Ascending aorta (tissue), 2 donors: Measurements from ENCODE around the gene HOXB3. TPM values are rescaled to one million over a fixed set of nuclear protein-coding genes. Genes with fewer than 3 reads are reported as not detected.

Source experiments
- DNase-seq, 2 donors: peaks; one replicate each; pipeline ENCODE4 v3.0.0-alpha.2; 2019; ENCODE audit warnings: low spot score in 2 of 2
- H3K27ac ChIP-seq, 2 donors: fragments of 200-600 bp; sonication (generic); one replicate each; pipeline ENCODE4 v1.5.1; 2016 to 2017; ENCODE audit warnings: mild to moderate bottlenecking in 1 of 2
- H3K27me3 ChIP-seq: fragments of 200-600 bp; sonication (generic); one replicate; pipeline ENCODE4 v1.5.1; 2017
- H3K36me3 ChIP-seq, 2 donors: fragments of 200-600 bp; sonication (generic); one replicate each; pipeline ENCODE4 v1.5.1; 2016
- H3K4me1 ChIP-seq, 2 donors: fragments of 200-600 bp; sonication (generic); one replicate each; pipeline ENCODE4 v1.5.1; 2016 to 2017; ENCODE audit warnings: mild to moderate bottlenecking in 1 of 2
- H3K4me3 ChIP-seq, 2 donors: fragments of 200-600 bp; sonication (generic); one replicate each; pipeline ENCODE4 v1.5.1; 2016 to 2017; ENCODE audit warnings: mild to moderate bottlenecking in 1 of 2
- H3K9me3 ChIP-seq, 2 donors: fragments of 200-600 bp; sonication (generic); one replicate each; pipeline ENCODE4 v1.5.1; 2016
- intact Hi-C: fragments of 100-400 bp; cut with DNase I; formaldehyde crosslinking; loops from one replicate; pipeline ENCODE4 v1.15.1; 2023
- total RNA-seq: library from RNA; depleted of rRNA; stranded (reverse); fragments of >200 nt; gene quantifications from one replicate; pipeline ENCODE4 v1.1.0, GENCODE V29; 2016
- TF ChIP-seq, protein P1 (sequence below), 3 experiments: fragments of 200-600 bp in 2 of 3; fragments of 450-650 bp in 1 of 3; sonication (generic) in 2 of 3; IDR thresholded peaks; one replicate each; pipeline ENCODE4 v1.5.1; 2016 to 2019; ENCODE audit warnings: antibody characterized with exemption in 3 of 3, mild to moderate bottlenecking in 1 of 3, moderate library complexity in 1 of 3

The HOXB3 gene
- total RNA-seq, 1 donor from 2014 or later, result 19.3 TPM

DNA sequence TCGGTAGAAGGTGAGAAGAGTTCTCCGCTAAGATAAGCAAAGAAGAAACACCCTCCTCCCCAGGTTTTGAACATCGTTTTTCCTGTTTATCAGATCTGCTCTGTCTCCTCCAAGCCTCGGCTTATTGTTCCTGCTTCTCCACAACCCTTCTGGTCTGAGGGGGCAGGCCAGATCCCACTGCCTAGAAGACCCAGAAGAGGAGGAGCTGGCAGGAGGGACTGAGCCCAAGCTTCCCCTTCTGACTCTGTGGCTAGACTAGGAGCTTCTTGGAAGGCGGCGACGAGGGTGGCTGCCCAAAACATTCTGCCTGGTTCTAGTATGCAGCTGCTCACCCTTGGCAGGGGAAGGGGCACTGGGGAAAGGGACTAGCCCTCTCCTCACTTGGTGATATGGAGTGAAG, 8.7 kb upstream of the HOXB3 start:
- intact Hi-C loops, result no loop called here
- no peak for DNase-seq
- TF ChIP-seq, protein P1, sequence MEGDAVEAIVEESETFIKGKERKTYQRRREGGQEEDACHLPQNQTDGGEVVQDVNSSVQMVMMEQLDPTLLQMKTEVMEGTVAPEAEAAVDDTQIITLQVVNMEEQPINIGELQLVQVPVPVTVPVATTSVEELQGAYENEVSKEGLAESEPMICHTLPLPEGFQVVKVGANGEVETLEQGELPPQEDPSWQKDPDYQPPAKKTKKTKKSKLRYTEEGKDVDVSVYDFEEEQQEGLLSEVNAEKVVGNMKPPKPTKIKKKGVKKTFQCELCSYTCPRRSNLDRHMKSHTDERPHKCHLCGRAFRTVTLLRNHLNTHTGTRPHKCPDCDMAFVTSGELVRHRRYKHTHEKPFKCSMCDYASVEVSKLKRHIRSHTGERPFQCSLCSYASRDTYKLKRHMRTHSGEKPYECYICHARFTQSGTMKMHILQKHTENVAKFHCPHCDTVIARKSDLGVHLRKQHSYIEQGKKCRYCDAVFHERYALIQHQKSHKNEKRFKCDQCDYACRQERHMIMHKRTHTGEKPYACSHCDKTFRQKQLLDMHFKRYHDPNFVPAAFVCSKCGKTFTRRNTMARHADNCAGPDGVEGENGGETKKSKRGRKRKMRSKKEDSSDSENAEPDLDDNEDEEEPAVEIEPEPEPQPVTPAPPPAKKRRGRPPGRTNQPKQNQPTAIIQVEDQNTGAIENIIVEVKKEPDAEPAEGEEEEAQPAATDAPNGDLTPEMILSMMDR (IDR thresholded peaks at IDR 0.05), result no peak
- H3K4me1 ChIP-seq, result peaks cover 4 to 21% of the 10 kb centered on the region in 2 donors
- peaks cover 0 to 8% of the 10 kb centered on the region in 2 donors for H3K36me3 ChIP-seq
- H3K27me3 ChIP-seq, result no peaks in the 10 kb centered on the region
- H3K27ac ChIP-seq, result no peak overlapping the region
- no peaks in the 10 kb centered on the region for H3K9me3 ChIP-seq
- H3K4me3 ChIP-seq, result peak overlapping the region in 1 of 2 donors; percentile 81

DNA sequence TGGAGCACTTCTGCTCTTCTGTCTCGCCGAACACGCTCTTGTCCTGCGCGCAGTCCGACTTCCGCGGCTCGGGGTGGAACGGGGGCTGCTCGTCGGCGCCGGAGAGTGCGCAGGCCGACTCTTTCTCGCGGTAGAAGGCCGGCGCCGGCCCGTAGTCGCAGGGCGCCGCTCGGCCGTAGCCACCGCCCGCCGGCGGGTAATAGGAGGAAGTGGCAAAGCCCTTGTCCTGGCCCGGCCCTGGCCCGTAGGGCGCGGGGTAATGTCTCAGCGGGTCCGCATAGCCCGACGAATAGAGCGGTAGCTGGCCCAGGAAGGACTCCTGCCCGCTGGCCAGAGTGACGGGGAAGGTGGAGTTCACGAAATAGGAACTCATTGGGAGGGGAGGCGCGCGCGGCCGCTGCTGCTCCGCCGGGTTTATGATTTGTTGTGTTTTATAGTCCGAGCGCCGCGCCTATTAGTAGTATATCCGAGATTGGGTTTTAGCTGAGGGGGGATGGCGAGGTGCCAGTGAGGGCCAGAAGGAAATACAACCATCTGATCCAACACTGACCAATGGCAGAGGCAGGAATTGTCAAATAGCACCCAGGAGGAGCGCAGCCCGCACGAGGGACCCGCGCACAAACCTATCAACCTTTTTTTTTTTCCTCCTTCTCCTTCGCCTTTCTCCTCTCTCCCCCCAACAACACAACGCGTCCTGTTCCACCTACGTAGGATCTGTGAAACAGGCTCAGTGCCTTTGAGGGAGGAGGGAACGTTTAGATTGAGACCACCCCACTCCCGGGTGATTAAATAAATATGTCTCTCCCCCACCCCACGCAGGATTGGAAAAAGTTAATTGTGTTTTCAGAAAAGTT, 8.0 kb upstream of the HOXB3 start:
- intact Hi-C loops, result no loop called here
- Histone ChIP-seq H3K27ac (peak overlapping the region; percentile 45 to 72), H3K36me3 (peaks cover 0 to 8% of the 10 kb centered on the region in 2 donors), H3K9me3 (no peaks in the 10 kb centered on the region), H3K4me1 (peaks cover 9 to 23% of the 10 kb centered on the region in 2 donors), H3K27me3 (no peaks in the 10 kb centered on the region), H3K4me3 (peak overlapping the region; percentile 59 to 81)
- DNase-seq, result peak in 1 of 2 donors; percentile 82
- TF ChIP-seq, protein P1 (IDR thresholded peaks at IDR 0.05), result no peak

DNA sequence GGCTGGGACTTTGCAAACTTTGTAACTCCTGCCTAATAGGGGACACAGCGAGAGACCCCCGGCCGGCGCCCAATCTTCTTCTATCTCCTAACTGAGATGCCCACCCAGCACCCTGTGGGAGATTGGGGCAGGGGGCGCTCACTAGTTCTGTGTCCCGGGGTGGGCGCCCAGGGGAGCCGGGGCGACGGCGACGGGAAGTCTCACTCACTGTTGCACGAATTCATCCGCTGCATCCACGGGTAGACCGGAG, 7.4 kb upstream of the HOXB3 start:
- DNase-seq, result no peak
- Histone ChIP-seq H3K9me3 (no peaks in the 10 kb centered on the region), H3K4me1 (peaks cover 9 to 21% of the 10 kb centered on the region in 2 donors), H3K4me3 (peak overlapping the region; percentile 59 to 81), H3K27ac (peak overlapping the region; percentile 45 to 72), H3K27me3 (no peaks in the 10 kb centered on the region), H3K36me3 (peaks cover 0 to 8% of the 10 kb centered on the region in 2 donors)
- intact Hi-C loops, result no loop called here
- TF ChIP-seq, protein P1 (IDR thresholded peaks at IDR 0.05), result no peak

DNA sequence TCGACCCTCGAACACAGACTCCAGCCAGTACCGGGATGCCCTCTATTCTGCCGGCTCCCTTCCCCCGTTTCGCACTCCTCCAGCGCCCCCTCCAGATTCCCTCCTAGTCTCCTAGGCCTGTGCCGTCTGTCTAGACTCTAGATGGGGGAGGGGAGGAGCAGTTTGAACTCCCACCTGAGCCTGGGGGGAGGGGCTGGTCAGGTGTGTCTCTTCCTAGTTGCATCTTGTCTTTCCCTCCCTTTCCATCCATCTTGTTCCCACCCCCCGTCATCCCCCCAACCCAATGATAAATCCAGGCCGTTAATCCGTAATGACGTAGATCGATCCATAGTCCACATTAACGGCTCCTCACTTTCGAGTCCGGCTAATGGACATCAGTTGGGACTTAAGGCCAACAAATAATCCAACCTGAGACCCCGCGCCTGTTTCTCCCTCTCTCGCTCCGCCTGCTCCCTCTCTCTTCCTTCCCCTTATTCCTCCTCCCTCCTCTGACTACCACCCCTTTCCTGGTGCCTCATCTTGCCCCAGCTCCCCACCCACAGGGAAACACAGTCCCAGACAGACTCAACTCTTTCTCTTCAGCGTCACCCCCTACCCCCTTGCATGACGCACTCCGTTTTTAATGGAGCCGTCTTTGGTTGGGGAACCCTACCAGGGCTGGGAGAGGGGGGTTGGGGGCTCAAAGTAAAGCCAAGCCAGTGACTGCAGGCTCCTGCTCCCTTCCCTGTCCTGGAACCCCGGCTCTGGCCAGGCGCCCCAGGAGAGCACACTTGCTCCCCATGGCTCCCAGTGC, 6.9 kb upstream of the HOXB3 start:
- Histone ChIP-seq H3K9me3 (no peaks in the 10 kb centered on the region), H3K4me1 (peaks cover 9 to 19% of the 10 kb centered on the region in 2 donors), H3K4me3 (peak overlapping the region; percentile 59 to 81), H3K36me3 (peaks cover 0 to 8% of the 10 kb centered on the region in 2 donors), H3K27ac (peak overlapping the region; percentile 45 to 72), H3K27me3 (no peaks in the 10 kb centered on the region)
- intact Hi-C loops, result no loop called here
- TF ChIP-seq, protein P1 (IDR thresholded peaks at IDR 0.05), result no peak
- no peak for DNase-seq

DNA sequence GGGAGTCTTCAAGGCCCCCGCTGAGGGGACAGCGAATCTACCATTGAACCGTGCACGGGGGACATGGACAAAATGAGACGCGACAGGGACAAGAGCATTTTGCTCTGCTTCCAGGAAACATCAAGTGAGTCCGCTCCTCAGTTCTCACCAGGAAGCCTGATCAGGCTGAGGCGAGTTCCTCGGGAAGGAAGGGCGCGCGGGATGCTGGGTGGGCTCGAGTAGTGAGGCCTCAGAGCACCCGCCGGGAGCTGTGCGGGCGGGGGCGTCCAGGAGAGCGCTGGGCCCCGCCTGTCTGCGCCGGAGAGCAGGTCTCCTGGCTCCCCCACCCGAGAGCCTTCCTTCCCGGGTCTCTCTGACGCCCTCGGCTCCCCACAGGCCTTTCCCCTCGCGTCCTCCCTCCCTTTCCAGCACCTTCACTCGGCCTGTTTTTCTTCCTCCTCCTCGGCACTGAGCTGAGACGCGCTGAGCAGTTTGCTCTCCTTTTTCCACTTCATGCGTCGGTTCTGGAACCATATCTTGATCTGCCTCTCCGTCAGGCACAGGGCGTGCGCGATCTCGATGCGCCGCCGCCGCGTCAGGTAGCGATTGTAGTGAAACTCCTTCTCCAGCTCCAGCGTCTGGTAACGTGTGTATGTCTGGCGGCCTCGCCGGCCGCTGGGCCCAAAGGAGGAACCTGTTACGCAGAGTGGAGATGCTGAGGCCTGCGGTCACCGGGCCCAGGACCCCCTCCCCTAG, 6.1 kb upstream of the HOXB3 start:
- TF ChIP-seq, protein P1 (IDR thresholded peaks at IDR 0.05), result no peak
- H3K27me3 ChIP-seq, result no peaks in the 10 kb centered on the region
- no peak for DNase-seq
- H3K36me3 ChIP-seq, result peaks cover 0 to 8% of the 10 kb centered on the region in 2 donors
- H3K4me1 ChIP-seq, result peaks cover 9 to 19% of the 10 kb centered on the region in 2 donors
- no peaks in the 10 kb centered on the region for H3K9me3 ChIP-seq
- peak overlapping the region; percentile 30 to 81 for H3K4me3 ChIP-seq
- H3K27ac ChIP-seq, result peak overlapping the region in 1 of 2 donors; percentile 72
- intact Hi-C loops, result loop anchor here (2.0 kb wide), 2 partner anchors 103 to 259 kb away; no protein-coding TSS in a partner anchor
